ENCODE data around the gene FSTL4. TPM values are rescaled to one million over a fixed set of nuclear protein-coding genes. Genes with fewer than 3 reads are reported as not detected.

The FSTL4 gene
- total RNA-seq, 4 donors from 2014 or later, result 0.33 to 0.78 (median 0.34) TPM; not detected in 1

GRCh38 chr5:133357758-133358157 lies 254.6 kb downstream of the FSTL4 start:
- TF ChIP-seq EP300 (IDR thresholded peaks at IDR 0.05) (no peak), POLR2A (IDR thresholded peaks at IDR 0.05; ENCODE audit: low read depth) (no peak), POLR2AphosphoS5 (IDR thresholded peaks at IDR 0.05) (no peak), CTCF (IDR thresholded peaks at IDR 0.05) (no peak)
- no peak for DNase-seq (ENCODE audit: extremely low spot score)
- H3K9me3 ChIP-seq, result no peaks in the 10 kb centered on the region
- WGBS, result 75% methylated on average over 2 of the region's 4 CpGs
- H3K36me3 ChIP-seq, result no peaks in the 10 kb centered on the region
- H3K4me3 ChIP-seq, result no peak overlapping the region
- no peaks in the 10 kb centered on the region for H3K4me1 ChIP-seq
- peaks cover 0 to 30% (median 0%) of the 10 kb centered on the region in 4 donors for H3K27me3 ChIP-seq
- no peak overlapping the region for H3K27ac ChIP-seq (replicated peaks in 1 of 4)
- intact Hi-C loops (cut with DNase I), result no loop called here

GRCh38 chr5:133356984-133357421 lies 255.3 kb downstream of the FSTL4 start:
- DNase-seq (ENCODE audit: extremely low spot score), result no peak
- H3K9me3 ChIP-seq, result no peaks in the 10 kb centered on the region
- TF ChIP-seq POLR2A (IDR thresholded peaks at IDR 0.05; ENCODE audit: low read depth) (no peak), EP300 (IDR thresholded peaks at IDR 0.05) (no peak), CTCF (IDR thresholded peaks at IDR 0.05) (no peak), POLR2AphosphoS5 (IDR thresholded peaks at IDR 0.05) (no peak)
- WGBS, result 83% methylated on average over 4 of the region's 4 CpGs
- no peaks in the 10 kb centered on the region for H3K4me1 ChIP-seq
- H3K36me3 ChIP-seq, result no peaks in the 10 kb centered on the region
- no peak overlapping the region for H3K4me3 ChIP-seq
- intact Hi-C loops (cut with DNase I), result no loop called here
- no peak overlapping the region for H3K27ac ChIP-seq (replicated peaks in 1 of 4)
- H3K27me3 ChIP-seq, result peaks cover 0 to 27% (median 0%) of the 10 kb centered on the region in 4 donors

DNA sequence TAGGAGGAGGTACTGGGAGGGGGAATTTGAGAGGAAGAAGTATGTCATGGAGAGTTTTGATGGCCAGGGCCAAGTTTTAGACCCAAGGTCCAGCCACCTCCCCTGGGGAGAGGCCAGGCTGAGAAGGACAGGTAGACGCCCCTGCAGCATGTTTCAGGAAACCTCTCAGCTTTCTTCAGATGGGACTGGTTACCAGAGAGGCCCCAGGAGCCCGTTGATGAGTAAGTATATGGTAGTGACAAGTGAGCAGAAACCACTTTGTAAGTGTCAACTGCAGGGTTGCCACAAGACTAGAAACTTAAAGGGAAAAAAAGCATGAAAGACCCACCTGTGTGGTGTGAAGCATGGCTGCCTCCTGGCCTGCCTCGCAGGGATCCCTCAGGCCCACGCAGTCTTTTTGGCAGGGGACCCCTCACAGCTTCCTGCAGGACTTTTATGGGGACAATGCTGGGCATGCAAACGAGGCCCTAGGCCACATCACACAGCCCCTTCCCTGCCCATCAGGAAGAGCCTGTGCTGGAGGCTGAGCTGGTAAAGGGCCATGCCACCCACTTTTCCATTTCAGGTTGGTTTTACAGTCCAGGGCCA lies 255.9 kb downstream of the FSTL4 start:
- Histone ChIP-seq H3K4me3 (no peak overlapping the region), H3K9me3 (no peaks in the 10 kb centered on the region), H3K4me1 (no peaks in the 10 kb centered on the region), H3K27ac (replicated peaks in 1 of 4) (no peak overlapping the region), H3K27me3 (peaks cover 0 to 24% (median 0%) of the 10 kb centered on the region in 4 donors), H3K36me3 (no peaks in the 10 kb centered on the region)
- DNase-seq (ENCODE audit: extremely low spot score), result no peak
- intact Hi-C loops (cut with DNase I), result no loop called here
- TF ChIP-seq CTCF (IDR thresholded peaks at IDR 0.05), result no peak
- no peak for TF ChIP-seq EP300 (IDR thresholded peaks at IDR 0.05)
- TF ChIP-seq POLR2A (IDR thresholded peaks at IDR 0.05; ENCODE audit: low read depth), result no peak
- TF ChIP-seq POLR2AphosphoS5 (IDR thresholded peaks at IDR 0.05), result no peak
- WGBS, result 76% methylated on average over 5 of the region's 5 CpGs

DNA sequence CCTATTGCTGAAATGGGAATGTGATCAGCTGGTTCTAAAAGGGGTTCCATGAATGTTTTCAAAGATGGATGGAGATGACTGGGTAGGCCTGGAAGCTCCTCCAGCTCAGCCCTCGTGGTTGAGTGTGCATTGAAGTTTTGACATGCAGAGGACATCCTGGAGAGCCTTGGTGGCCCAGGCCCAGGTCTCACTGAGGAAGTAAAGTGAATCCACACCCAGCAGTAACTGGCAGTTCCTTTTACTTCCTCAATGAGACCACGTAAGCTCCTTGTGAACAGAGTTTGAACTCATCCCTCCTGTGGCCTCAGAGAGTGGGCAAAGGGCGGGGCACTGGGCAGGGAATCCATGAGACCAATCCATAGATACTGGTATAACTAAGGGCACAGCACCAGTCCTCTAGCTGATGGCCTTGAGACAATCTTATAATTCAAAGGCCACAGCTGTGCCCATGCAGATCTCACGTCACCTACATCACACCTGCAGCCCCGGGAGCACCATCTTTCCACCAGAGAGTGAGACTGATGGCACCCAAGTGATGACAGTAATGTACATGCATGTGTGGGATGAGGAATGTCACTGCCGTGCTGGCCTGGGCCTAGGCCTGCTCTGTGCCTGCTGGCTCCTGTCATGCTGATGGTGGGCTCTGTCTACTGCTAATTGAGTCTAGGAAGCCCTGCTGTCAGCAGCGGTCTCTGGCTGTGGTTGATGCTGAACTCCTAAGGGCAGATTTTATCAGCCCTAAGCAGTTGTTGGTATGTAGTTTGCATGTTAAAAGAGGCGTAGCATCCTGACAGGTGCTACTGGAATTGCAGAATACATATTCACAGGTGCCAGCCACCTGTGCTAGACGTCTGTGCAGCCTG lies 257.8 kb downstream of the FSTL4 start:
- no peak for TF ChIP-seq POLR2AphosphoS5 (IDR thresholded peaks at IDR 0.05)
- TF ChIP-seq CTCF (IDR thresholded peaks at IDR 0.05), result no peak
- TF ChIP-seq EP300 (IDR thresholded peaks at IDR 0.05), result no peak
- no peak for TF ChIP-seq POLR2A (IDR thresholded peaks at IDR 0.05; ENCODE audit: low read depth)
- H3K27ac ChIP-seq (replicated peaks in 1 of 4), result no peak overlapping the region
- 95% methylated on average over 3 of the region's 9 CpGs for WGBS
- intact Hi-C loops (cut with DNase I), result no loop called here
- no peaks in the 10 kb centered on the region for H3K9me3 ChIP-seq
- no peak overlapping the region for H3K4me3 ChIP-seq
- DNase-seq (ENCODE audit: extremely low spot score), result no peak
- H3K4me1 ChIP-seq, result no peaks in the 10 kb centered on the region
- H3K36me3 ChIP-seq, result no peaks in the 10 kb centered on the region
- peaks cover 0 to 15% (median 0%) of the 10 kb centered on the region in 4 donors for H3K27me3 ChIP-seq
